GM21723 (cell line): ENCODE measurements around the gene CRACDL.
"Not testable (repeated sequence)": the region's sequence is repeated elsewhere in the genome, so short reads cannot be mapped to it uniquely, and the experiment has no call there.

Experiments used
- ATAC-seq: cut with Tn5 transposase; IDR thresholded peaks from one replicate; pipeline ENCODE4 v1.9.1; 2021; ENCODE audit warnings: mild to moderate bottlenecking, moderate library complexity; ENCODE audit not compliant: unreplicated experiment

CRACDL gene

DNA sequence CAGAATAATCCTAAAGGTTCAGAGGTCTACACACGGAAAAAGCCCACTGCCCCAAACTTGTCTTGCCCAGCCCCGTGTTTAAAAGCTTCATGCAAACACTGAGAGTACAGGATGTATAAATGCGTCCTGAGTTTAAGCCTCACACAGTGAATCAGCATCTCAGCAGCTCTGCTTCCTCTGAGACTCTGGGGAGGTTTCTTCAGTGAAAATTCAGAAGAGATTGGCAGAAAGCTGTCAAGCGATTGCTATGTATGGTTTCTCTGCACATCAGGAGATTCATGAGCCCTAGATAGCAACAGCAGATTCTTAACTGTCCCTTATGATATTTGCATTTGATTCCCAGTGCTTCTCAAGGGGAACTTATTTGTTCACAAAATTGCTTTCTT lies 27.1 kb downstream of the CRACDL start:
- ATAC-seq: no peak

DNA sequence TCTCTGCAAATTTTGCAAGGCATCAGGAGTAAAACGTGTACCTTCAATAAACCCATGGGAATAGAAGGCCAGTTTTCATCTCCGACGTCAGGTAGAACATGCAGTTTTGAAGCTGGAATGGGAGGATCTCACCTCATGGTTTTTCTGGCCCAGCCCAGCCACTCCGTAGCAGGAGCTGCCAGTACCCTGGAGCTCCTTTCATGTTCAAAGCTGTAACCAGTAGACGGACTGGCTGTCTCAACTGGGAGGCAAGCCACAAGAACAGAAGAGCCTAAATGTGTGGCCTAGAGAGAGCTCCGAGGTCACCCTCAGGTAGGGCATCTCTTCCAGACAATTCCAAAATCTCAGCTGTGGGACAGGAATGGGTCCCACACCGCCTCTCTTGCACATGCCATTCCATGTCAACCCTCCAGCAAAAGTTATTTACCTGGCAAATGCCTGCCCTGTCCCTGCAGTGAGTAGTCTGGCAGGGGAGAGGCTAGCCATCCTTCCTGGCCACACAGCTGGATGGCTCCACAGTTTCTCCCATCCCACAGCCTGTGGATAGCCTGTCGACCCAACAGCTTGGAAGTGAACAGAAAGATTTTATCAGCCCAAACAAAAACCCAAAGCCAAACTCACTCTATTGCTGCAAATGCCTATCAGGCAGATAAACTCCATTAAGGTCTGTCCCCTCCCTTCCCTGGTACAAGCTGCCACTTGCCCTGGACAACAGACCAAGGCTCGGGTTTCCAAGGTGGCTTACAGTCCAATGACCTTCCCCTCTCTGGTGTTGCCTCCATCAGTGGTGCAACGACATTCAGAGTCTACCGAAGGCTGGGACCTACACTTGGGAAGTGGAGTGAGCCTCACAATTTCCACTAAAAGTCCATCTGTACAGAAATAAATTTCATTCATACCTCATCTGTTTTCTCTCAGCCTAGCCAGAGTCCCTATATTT lies 27.8 kb downstream of the CRACDL start:
- ATAC-seq: no peak

DNA sequence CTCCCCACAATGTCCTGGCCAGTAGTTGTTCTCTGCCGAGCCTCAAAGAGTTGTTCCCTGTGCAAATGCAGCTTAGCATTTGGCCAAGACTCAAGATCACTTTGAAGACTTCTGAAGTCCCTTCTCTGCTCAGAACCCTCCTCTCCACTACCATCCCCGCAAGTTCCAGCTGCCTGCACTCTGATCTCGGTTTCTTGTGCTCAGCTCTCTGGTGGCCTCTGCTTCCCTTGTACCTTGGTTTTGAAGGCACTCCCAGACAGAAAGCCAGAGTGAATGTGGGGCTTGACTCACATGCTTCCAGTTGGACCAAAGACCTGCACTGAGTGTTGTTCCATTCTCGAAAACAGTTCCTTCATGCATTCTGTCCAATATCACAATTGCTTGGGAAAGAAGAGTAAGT lies 28.6 kb downstream of the CRACDL start:
- no peak for ATAC-seq

DNA sequence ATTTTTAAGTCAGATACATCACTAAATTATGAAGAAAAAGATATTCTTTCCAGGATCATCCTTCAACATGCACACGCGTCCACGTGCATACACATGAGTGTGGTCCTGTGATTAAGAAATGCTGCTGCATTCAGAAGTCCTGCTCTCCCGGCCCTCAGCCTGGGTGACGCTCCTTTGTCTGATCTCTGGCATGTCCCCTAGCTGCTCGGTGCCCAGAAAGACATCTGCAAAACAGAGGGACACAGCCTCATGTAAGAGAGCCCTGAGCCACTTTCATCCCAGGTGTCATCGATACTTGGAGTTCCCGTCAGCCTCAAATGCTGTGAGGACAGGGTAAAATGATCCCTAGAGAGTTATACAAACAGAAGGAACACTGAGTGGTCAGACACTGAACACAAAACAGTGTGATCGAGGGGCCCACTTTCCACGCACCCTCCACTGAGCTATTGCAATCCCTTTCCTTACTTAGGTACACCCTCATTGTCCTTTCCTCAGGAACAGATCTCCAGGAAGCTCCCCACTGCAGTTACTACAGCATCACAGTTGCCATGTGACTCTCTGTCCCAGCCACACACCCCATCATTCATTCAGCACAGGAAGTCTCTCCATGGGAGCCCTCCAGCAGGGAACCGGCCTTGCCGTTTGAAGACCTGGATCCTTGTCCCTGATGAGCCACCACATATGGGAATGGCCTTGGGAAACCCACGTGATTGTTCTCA lies 32.1 kb downstream of the CRACDL start:
- ATAC-seq: no peak

DNA sequence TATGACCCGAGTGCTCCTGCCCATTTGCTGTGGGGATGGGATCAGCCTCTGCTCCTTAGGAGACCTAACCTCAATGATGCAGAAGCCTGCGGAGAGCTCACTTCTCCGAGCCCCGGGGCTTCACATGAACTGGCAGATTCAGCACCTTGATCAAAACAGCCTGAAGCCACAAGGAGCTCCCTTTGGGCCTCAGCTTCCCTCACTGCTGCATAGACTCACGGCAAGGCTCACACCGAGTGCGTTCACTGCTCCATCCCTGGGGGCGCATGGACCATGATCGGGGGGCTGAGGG lies 33.0 kb downstream of the CRACDL start:
- no peak for ATAC-seq

DNA sequence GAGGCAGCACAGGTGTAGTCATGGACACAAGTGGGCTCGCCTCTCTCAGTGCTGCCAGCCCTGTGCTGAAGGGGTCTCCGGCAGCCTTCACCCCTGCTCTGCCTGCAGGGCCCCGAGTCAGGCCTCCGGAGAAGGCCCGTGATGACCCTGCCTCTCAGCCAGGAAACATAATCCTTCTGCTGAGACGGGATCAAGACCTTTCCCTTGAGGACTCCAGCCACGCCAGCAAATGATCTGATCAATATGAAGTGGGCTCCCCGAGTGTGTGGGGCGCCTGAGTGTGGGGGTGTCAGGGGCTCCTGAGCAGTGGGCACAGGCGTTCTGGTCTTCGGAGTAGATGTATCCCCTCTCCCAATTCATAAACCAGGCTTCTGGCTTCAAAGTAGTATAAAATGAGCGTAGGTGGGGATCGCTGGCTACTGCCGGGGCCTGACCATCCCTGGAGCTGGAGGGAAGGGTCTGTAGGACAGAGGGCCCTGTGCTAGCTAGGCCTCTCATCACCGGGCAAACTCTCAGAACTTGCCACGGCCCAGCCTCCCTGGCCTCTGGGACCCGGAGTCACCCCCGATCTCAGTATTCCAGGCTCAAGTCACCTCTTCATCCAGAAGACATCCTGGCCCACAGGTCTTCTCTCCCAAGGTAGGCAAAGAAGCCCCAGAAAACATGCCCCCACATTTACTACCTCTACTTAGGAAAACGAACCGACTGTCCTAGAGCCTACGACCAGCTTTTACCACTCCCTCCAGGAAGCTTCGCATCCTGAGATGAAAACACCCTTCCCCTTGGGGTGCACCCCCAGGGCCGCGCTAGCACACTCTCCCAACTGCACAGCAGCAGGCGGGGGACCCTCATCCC lies 33.6 kb downstream of the CRACDL start:
- ATAC-seq: no peak

DNA sequence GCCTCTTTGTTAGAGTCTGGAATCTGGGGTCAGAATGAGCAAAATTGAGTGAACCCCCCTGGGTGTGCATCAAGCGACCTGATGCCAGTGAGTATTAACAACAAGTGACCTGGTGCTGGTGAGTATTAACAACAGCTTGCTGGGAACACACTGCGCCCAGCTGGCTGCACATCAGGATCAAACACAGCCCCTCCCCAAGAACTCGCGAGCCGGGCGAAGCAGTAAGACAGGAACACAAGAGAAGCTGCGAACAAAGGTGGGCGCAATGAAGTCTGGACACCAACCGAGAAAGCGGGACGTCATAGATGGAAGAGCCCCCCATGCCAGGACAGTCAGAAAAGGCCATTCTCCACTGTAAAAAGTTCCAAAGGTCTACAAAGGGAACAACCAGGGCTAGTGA lies 34.3 kb downstream of the CRACDL start:
- ATAC-seq: no peak

DNA sequence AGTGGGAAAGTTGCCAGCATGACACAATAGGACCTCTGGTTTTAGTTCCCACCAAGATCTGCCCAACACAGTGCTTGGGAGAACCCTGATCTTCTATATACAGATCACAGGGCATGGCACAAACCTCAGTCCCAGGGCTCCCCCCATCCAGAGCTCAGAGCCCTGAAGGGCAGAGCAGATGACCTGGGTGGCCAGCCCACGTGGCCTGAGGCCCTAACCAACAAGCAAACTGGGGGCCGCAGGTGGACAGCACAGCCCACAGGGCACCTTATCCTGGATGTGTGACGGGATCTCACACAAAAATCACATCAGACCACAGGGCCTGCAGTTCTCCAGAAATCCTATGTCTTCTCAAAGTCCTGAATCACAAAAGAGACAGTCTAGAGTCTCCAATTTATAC lies 34.7 kb downstream of the CRACDL start:
- ATAC-seq: no peak

DNA sequence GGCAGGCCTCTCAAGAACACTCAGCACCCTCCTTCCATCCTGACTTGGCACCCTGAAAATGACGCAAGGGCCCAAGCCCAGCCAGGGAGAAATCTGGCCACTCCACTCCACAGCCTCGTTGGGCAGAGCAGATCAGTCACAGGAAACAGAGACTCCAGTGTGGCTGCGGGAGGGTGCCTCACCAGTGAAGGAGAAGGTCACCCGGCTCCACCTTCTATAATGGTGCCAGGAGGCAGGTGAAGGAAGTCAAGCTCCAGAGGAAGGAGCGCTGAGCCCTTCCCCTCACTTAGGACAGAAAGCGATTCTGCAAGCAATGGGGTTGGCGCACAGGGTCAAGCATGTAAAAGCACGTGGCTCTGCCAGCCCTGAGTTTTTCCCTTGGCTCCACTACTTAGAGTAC lies 35.3 kb downstream of the CRACDL start:
- ATAC-seq: no peak

DNA sequence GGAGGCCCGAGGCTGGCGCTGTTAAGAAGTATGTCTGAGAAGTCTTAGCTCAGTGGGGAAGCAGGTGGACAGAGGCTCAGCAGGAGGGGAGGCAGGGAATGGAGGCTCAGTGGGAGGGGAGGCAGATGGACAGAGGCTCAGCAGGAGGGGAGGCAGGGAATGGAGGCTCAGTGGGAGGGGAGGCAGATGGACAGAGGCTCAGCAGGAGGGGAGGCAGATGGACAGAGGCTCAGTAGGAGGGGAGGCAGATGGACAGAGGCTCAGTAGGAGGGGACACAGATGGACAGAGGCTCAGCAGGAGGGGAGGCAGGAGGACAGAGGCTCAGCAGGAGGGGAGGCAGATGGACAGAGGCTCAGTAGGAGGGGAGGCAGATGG lies 36.3 kb downstream of the CRACDL start:
- ATAC-seq: not testable (repeated sequence)

DNA sequence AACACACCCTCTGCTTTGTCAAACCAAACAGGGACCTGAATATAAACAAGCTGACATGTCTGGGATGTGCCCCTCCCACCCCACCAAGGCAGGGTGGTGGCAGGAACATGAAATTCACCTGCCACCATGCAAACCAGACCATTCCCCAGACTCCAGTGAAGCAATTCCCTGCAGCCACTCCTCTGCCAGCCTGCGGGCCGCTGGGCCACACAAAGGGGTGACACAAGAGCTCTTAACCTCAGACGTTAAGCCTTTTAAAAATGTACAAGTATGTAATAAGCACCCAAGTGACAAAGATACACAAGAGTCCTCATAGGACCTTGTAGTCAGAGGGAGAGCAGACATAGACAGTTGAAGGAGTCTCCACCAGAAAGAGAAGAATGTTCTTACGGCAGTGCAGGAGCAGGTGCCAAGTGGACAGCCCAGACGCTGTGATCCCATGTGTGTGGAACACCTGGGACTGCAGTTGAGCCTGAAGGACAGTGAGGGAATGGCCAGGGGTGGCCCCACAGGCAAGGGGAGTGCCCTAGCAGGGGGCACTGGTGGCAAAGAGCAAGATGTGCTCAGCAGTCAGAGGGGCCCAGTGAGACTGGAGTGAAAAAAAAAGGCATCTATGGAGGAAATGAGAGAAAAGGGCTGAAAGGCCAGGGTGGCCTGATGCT lies 36.9 kb downstream of the CRACDL start:
- no peak for ATAC-seq

DNA sequence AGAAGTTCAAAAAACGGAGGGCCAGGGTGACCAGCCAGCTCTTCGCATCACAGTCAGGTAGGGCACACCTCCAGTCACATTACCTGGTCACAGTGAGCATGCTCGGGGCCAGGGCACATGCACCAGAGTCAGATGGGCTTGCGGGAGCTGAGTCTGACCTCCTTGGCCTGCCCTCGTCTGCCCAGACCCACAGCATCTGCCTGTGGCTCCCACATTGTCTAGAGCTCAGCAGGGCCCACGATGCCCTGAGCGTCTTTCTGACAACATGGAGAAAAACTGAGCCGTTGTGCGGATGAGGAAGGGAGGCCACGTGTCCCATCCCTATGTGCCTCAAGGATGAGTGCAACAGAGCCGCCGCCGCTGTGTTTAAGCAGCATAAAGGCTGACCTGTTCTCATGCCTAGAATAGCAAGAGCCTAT lies 37.6 kb downstream of the CRACDL start:
- ATAC-seq: no peak

DNA sequence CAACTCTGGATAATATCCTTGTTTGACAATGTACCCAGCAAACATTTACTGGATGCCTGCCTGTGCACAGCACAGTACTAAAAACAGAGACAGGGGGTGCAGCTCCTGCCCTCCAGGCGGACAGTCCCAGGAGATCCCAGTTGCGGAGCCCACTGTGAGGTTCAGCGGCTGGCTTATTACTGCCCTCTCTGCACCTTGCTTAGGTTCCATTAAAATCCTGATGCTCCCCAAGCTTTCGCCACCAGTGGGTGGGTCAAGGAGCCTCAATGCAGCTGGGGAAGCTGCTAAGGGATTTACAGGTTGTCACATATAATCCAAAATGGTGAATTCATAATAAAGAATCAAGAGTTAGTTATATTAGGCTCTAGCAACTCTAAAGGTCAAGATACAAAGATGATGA lies 38.3 kb downstream of the CRACDL start:
- no peak for ATAC-seq

DNA sequence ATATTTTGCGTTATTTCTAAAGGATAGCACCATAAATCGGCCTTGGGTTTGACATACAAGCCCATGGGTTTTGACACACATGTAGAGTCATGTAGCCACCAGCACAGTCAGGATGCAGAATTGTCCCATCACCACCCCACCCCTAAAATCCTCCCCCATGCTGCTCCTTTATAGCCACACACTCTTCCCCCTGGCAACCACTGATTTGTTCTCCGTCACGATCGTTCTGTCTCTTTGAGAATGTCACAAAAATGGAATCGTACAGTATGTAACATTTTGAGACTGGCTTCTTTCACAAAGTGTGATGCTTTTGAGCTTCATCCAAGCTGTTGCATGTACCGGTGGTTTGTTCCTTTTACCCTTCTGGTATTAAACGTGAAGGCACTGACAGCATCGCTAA lies 39.1 kb downstream of the CRACDL start:
- ATAC-seq: no peak

DNA sequence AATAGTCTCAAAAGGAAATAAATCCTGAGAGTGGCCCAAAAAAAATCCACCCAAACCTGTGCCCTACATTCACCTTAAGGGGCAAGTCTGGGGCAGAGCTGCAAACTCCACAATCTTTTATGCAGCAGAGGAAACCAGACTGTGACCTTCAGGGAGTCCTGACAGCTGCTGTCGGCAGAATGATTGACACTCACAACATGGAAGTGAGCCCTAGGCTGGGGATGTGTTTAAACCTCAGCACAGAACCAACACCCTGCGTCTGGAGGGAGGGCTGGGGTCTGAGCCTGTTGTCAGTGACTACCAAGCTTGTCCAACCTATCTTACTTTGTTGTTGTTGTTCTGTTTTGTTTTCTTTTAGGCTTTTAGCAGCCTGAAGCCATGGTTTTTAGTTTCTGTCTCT lies 39.6 kb downstream of the CRACDL start:
- no peak for ATAC-seq

DNA sequence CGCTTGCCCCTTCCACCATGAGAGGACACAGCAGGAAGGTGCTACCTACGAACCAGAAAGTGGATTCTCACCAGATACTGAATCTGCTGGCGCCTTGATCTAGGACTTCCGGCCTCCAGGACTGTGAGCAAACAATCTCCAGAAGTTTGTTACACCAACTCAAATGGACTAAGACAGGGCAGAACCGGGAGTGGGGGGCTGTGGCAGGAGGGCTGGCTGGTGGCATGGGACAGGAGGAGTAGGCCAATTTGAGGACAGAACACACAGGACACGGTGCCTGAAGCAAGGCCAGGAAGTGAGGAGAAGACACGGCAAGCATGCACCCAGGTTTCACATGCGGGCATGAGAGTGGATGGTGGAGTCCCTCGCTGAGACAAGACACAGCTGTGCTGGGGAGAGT lies 40.1 kb downstream of the CRACDL start:
- ATAC-seq: no peak

DNA sequence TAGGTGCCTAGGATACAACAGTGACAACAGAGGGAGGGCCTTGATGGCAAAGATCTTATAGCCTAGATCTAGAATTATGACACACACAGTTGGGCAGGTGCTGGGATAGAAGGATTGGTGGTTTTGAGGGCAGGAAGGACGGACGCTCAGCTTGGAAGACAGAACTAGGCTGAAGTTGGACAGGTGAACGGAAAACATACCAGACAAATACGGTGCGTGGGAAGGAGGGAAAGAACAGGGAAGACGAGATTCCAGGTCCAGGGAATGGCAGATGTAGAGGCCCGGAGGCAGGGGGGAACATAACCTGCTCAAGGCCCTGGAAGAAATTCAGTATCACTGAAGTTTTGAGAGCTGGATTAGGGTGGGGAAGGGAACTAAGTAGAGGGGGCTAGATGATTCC lies 40.8 kb downstream of the CRACDL start:
- ATAC-seq: no peak

DNA sequence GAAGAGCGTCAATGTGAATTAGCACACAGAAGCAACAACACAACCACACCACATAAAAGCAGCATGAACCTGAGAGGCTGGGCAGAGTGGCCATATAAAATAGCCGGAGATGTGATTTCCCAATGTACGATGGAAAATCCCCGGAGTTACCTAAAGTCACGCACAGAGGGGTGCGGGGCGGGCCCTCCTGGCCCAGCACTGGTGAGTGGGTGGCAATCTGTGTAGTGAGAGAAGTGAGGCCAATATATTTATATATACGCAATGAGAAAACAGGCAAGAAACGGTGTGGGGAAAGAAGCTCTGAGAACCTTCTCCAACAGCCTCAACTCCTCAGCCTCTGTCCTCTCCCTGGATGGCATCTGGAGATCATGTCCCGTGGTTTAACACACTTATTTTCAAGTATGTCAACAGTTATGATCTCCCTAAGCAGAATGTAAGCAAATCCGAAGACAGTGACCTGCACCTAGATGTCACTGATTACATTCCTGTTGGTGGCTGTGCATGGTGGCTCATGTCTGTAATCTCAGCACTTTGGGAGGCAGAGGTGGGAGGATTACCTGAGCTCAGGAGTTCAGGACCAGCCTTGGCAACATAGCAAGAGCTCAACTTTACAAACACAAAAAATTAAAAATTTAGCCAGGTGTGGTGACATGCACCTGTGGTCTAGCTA lies 41.6 kb downstream of the CRACDL start:
- ATAC-seq: no peak

DNA sequence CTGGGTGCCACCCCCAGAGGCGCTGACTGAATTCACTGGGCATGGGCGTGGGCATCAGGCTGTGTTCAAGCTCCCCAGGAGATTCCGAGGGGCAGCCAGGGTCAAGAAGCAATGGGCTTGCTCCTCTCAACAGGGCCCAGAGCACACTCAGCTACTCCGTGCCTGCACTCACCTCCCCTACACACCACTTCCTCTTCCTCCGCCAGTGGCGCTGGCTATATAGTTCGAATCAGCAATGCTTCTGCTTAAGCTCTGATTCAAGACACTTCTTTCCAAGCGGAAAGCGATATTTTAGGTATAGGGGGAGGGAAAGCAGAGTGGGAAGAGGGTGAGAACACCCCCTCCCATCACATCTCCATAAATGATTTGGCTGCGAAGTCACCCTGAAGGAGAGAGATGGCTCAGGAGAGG lies 42.1 kb downstream of the CRACDL start:
- no peak for ATAC-seq

DNA sequence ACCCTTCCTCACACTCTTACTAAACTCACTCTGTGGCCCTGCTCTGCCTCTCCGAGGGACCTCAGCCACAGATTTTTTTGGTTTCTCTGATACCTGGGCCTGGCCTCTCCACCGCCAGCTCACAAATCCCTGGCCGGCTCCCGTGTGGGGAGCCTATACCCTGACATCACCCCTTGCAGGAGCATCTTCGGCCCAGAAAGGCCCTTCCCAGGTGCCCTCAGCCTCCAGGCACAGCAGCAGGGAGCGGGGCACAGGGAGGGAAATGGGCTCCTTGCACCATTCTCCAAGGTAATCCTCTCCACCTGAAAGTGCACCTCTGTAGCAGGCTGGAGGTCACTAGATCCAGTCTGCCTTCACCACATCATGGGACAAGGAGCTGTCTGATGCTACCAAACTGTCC lies 43.2 kb downstream of the CRACDL start:
- ATAC-seq: no peak

DNA sequence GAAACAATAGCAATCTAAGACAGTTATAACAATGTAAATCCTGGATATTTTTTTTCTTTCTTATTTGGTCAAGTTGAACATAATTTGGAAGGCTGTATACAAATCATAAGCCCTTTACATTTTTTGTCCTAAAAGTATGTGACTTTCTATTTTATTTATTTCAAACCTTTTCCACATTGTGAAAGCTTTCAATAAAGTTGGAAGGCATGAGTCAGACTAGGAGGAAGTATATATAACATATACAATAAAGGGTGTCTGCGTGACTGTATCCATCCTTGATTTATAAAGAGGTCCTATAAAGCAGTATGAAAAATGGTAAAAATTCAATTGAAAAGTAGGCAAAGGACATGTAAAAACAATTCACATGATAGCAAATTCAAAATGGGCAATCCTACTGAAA lies 44.4 kb downstream of the CRACDL start:
- no peak for ATAC-seq
